H1 (cell line): ENCODE results near the gene THEMIS. TPM values are rescaled to one million over a fixed set of nuclear protein-coding genes. Genes with fewer than 3 reads are reported as not detected.

Experiments used
- CTCF ChIA-PET: fragments of 300-600 bp; sonication (Branson Sonifier 250); formaldehyde crosslinking; loops from one replicate; lab custom pipeline; 2021; ENCODE audit not compliant: partially characterized antibody; lab: Charles Lee
- POLR2A ChIA-PET: fragments of 300-600 bp; sonication (Branson Sonifier 250); formaldehyde crosslinking; loops from one replicate; lab custom pipeline; 2021; ENCODE audit warnings: inconsistent platforms; ENCODE audit not compliant: partially characterized antibody; lab: Charles Lee
- DNase-seq, 2 experiments: peaks; one replicate each; pipeline versions ENCODE4 v3.0.0 to v3.0.0-alpha.2; 2010 to 2022; ENCODE audit warnings: low spot score in 2 of 2, low read depth in 1 of 2, mixed read lengths in 1 of 2
- FAIRE-seq: peaks from 2 replicates; lab custom pipeline; 2011; peaks lifted over from hg19 to GRCh38; lab: Jason Lieb, UNC
- H2AFZ ChIP-seq: 2 replicates; pipeline ENCODE4 v1.8.1; 2012; ENCODE audit warnings: low read length, inconsistent platforms
- H2AK5ac ChIP-seq: 2 replicates; pipeline ENCODE4 v1.6.1; 2013; ENCODE audit warnings: low read depth, low read length
- H2BK120ac ChIP-seq: replicated peaks from 2 replicates; pipeline ENCODE3; 2013; ENCODE audit warnings: low read depth, low read length, inconsistent platforms
- H2BK12ac ChIP-seq: 2 replicates; pipeline ENCODE4 v1.6.1; 2013; ENCODE audit warnings: low read depth, low read length
- H2BK15ac ChIP-seq: 2 replicates; pipeline ENCODE4 v1.6.1; 2013; ENCODE audit warnings: low read length
- H2BK20ac ChIP-seq: 2 replicates; pipeline ENCODE4 v1.6.1; 2013; ENCODE audit warnings: low read length
- H2BK5ac ChIP-seq: 2 replicates; pipeline ENCODE4 v1.6.1; 2013; ENCODE audit warnings: low read depth, low read length
- H3K14ac ChIP-seq: 2 replicates; pipeline ENCODE4 v1.6.1; 2013; ENCODE audit warnings: inconsistent platforms; ENCODE audit not compliant: insufficient read length
- H3K18ac ChIP-seq: 2 replicates; pipeline ENCODE4 v1.6.1; 2013; ENCODE audit warnings: low read length; ENCODE audit errors: extremely low read depth
- H3K23ac ChIP-seq: 2 replicates; pipeline ENCODE4 v1.6.1; 2013; ENCODE audit warnings: inconsistent platforms; ENCODE audit not compliant: insufficient read length
- H3K23me2 ChIP-seq: 2 replicates; pipeline ENCODE4 v1.6.1; 2013; ENCODE audit warnings: low read depth, low read length
- H3K27ac ChIP-seq: 2 replicates; pipeline ENCODE4 v1.6.1; 2011; ENCODE audit warnings: low read depth, low read length, inconsistent platforms
- H3K27me3 ChIP-seq, 4 experiments: replicated peaks in 1 of 4; 1 replicate in 1 of 4; 2 replicates in 3 of 4; pipeline versions ENCODE4 v1.6.1 to v1.8.1; 2011 to 2013; ENCODE audit warnings: low read length in 3 of 4, mild to moderate bottlenecking in 3 of 4, inconsistent platforms in 2 of 4, mixed read lengths in 2 of 4, moderate library complexity in 1 of 4; ENCODE audit not compliant: control insufficient read depth in 3 of 4, insufficient read depth in 3 of 4; ENCODE audit errors: extremely low read depth in 1 of 4
- H3K36me3 ChIP-seq, 4 experiments: 2 replicates each; pipeline versions ENCODE4 v1.6.1 to v1.8.1; 2011 to 2013; ENCODE audit warnings: mild to moderate bottlenecking in 4 of 4, low read length in 3 of 4, moderate library complexity in 2 of 4, control low read depth in 1 of 4, inconsistent platforms in 1 of 4; ENCODE audit not compliant: insufficient read depth in 4 of 4, control insufficient read depth in 2 of 4
- H3K4ac ChIP-seq: replicated peaks from 2 replicates; pipeline ENCODE3; 2013; ENCODE audit warnings: low read length, low read depth, mixed read lengths, inconsistent platforms; ENCODE audit not compliant: insufficient read length
- H3K4me1 ChIP-seq, 4 experiments: replicated peaks in 1 of 4; 1 replicate in 1 of 4; 2 replicates in 3 of 4; pipeline versions ENCODE4 v1.6.1 to v1.8.1; 2011 to 2013; ENCODE audit warnings: low read length in 3 of 4, inconsistent platforms in 2 of 4, mixed read lengths in 1 of 4; ENCODE audit not compliant: insufficient read depth in 4 of 4, control insufficient read depth in 3 of 4
- H3K4me2 ChIP-seq, 2 experiments: 2 replicates each; pipeline versions ENCODE4 v1.6.1 to v1.8.1; 2011 to 2013; ENCODE audit warnings: low read depth in 2 of 2, low read length in 2 of 2, control low read depth in 1 of 2, inconsistent platforms in 1 of 2, mild to moderate bottlenecking in 1 of 2; ENCODE audit not compliant: insufficient read depth in 1 of 2
- H3K4me3 ChIP-seq, 4 experiments: fragments of 200-600, 300-600 bp in 1 of 4; sonication (generic), shearing (Covaris generic), sonication (Bioruptor Twin) in 1 of 4; 2 replicates each; pipeline versions ENCODE4 v1.5.1 to v1.8.1; 2011 to 2016; ENCODE audit warnings: low read length in 4 of 4, low read depth in 3 of 4, control low read depth in 2 of 4, inconsistent platforms in 2 of 4, mild to moderate bottlenecking in 2 of 4, mixed read lengths in 1 of 4, moderate library complexity in 1 of 4; ENCODE audit not compliant: insufficient read depth in 2 of 4; ENCODE audit errors: extremely low read depth in 1 of 4
- H3K56ac ChIP-seq: replicated peaks from 2 replicates; pipeline ENCODE3; 2013; ENCODE audit warnings: low read depth, mild to moderate bottlenecking, mixed read lengths, low read length, inconsistent platforms; ENCODE audit not compliant: insufficient read length
- H3K79me1 ChIP-seq: 2 replicates; pipeline ENCODE4 v1.6.1; 2013; ENCODE audit warnings: low read depth, low read length, control low read depth
- H3K79me2 ChIP-seq, 2 experiments: 2 replicates each; pipeline versions ENCODE4 v1.6.1 to v1.8.1; 2012 to 2013; ENCODE audit warnings: low read length in 2 of 2, mild to moderate bottlenecking in 2 of 2, inconsistent platforms in 1 of 2; ENCODE audit not compliant: insufficient read depth in 2 of 2, control insufficient read depth in 1 of 2
- H3K9ac ChIP-seq, 4 experiments: replicated peaks in 1 of 4; 1 replicate in 1 of 4; 2 replicates in 3 of 4; pipeline versions ENCODE4 v1.6.1 to v1.8.1; 2011 to 2013; ENCODE audit warnings: low read depth in 3 of 4, low read length in 3 of 4, control low read depth in 2 of 4, mild to moderate bottlenecking in 2 of 4, moderate library complexity in 2 of 4, inconsistent platforms in 1 of 4; ENCODE audit errors: extremely low read depth in 1 of 4
- H3K9me3 ChIP-seq, 2 experiments: 2 replicates each; pipeline versions ENCODE4 v1.6.1 to v1.8.1; 2012 to 2013; ENCODE audit warnings: mild to moderate bottlenecking in 2 of 2, moderate library complexity in 2 of 2, control low read depth in 1 of 2, inconsistent platforms in 1 of 2, low read depth in 1 of 2, low read length in 1 of 2, mixed read lengths in 1 of 2; ENCODE audit not compliant: insufficient read depth in 2 of 2
- H4K20me1 ChIP-seq, 2 experiments: replicated peaks in 1 of 2; 2 replicates each; pipeline versions ENCODE3 to v1.8.1; 2011 to 2013; ENCODE audit warnings: inconsistent platforms in 2 of 2, low read length in 2 of 2, mild to moderate bottlenecking in 1 of 2; ENCODE audit not compliant: insufficient read depth in 2 of 2, control insufficient read depth in 1 of 2
- H4K5ac ChIP-seq: 2 replicates; pipeline ENCODE4 v1.6.1; 2013; ENCODE audit warnings: low read length, low read depth, mixed read lengths, inconsistent platforms; ENCODE audit not compliant: insufficient read length
- H4K8ac ChIP-seq: 2 replicates; pipeline ENCODE4 v1.8.0; 2013; ENCODE audit warnings: mild to moderate bottlenecking, moderate library complexity, low read length, inconsistent platforms; ENCODE audit not compliant: insufficient read depth; ENCODE audit errors: extremely low read depth
- H4K91ac ChIP-seq: replicated peaks from 2 replicates; pipeline ENCODE3; 2013; ENCODE audit warnings: low read length, mixed read lengths, inconsistent platforms; ENCODE audit not compliant: insufficient read length
- ASH2L ChIP-seq: fragments of 200-600, 300-600 bp; sonication (generic); IDR thresholded peaks from one replicate; pipeline ENCODE4 v1.7.1; 2017; ENCODE audit warnings: low read length
- MAX ChIP-seq: IDR thresholded peaks from 2 replicates; pipeline ENCODE4 v1.6.1; 2012; ENCODE audit warnings: inconsistent platforms
- WGBS, 2 experiments: shearing (Covaris generic) in 1 of 2; methylation state at CpG; one replicate each; pipeline versions ENCODE4 v1.1.6 to v1.1.7; 2013 to 2015; ENCODE audit warnings: low lambda C conversion rate in 2 of 2, mixed read lengths in 2 of 2, inconsistent platforms in 1 of 2, low coverage in 1 of 2, missing lambda C conversion rate in 1 of 2; ENCODE audit not compliant: insufficient replicate concordance in 2 of 2, insufficient coverage in 1 of 2, insufficient read length in 1 of 2; ENCODE audit errors: extremely low coverage in 1 of 2, missing lambda C conversion rate in 1 of 2; 5-methylcytosine and 5-hydroxymethylcytosine counted together
- polyA plus RNA-seq, 7 experiments: library from polyadenylated mRNA; depleted of rRNA in 3 of 7; stranded (reverse) in 5 of 7; unstranded in 2 of 7; fragments of >200 nt in 5 of 7; fragments of 200-250 nt in 2 of 7; gene quantifications; 1 replicate in 5 of 7; 2 replicates in 1 of 7; 4 replicates in 1 of 7; pipeline versions ENCODE4 v1.2.1 to v1.2.3, GENCODE V29; 2011 to 2013; ENCODE audit warnings: missing spikeins in 2 of 7, mixed read lengths in 2 of 7
- total RNA-seq: library from RNA; stranded (reverse); fragmentation: NEBNext Ultra II Directional; extraction: Animal tissue kit (Norgen Biotek cat#: 25700); gene quantifications from 2 replicates; pipeline ENCODE4 v1.2.1, GENCODE V29; 2021

THEMIS gene
- total and polyA plus RNA-seq, 2 of the 8 experiments (the other 6 are each of a cell fraction or from before 2014, with no cell fraction given) = not detected

GRCh38 chr6:127949251-127949650 lies 48.4 kb upstream of the THEMIS start:
- POLR2A ChIA-PET = no interaction called here
- no peak overlapping the region for H2BK15ac ChIP-seq
- FAIRE-seq (no peak), DNase-seq (no peak)
- no peaks in the 10 kb centered on the region for H3K23me2 ChIP-seq
- H2AK5ac ChIP-seq = no peak overlapping the region
- H2AFZ ChIP-seq = no peak overlapping the region
- H3K4me3 ChIP-seq = no peak overlapping the region
- H3K4me2 ChIP-seq = no peak overlapping the region
- no peak overlapping the region for H3K56ac ChIP-seq
- no peaks in the 10 kb centered on the region for H3K4me1 ChIP-seq
- H3K79me1 ChIP-seq = no peaks in the 10 kb centered on the region
- no peak overlapping the region for H3K9ac ChIP-seq
- CTCF ChIA-PET = interaction anchor here (0.7 kb wide), 1 partner anchor 54 kb away, joined by 3 read pairs; no protein-coding TSS in a partner anchor
- H2BK120ac ChIP-seq = no peak overlapping the region
- peaks cover 0 to 1% (median 0%) of the 10 kb centered on the region in 4 experiments; a peak in 2 of 7 replicates for H3K27me3 ChIP-seq
- H3K79me2 ChIP-seq = no peaks in the 10 kb centered on the region
- no peak overlapping the region for H2BK12ac ChIP-seq
- H3K18ac ChIP-seq = no peak overlapping the region
- H3K23ac ChIP-seq = no peak overlapping the region
- no peak overlapping the region for H4K91ac ChIP-seq
- H3K27ac ChIP-seq = no peak overlapping the region
- 96% methylated on average over 3 of the region's 3 CpGs; no CpG with 5 or more reads in 1 of the 2 experiments for WGBS, 2 experiments
- no peak overlapping the region for H4K5ac ChIP-seq
- no peaks in the 10 kb centered on the region for H4K20me1 ChIP-seq
- H2BK20ac ChIP-seq = no peak overlapping the region
- H3K4ac ChIP-seq = no peak overlapping the region
- no peaks in the 10 kb centered on the region for H3K9me3 ChIP-seq
- no peaks in the 10 kb centered on the region for H3K36me3 ChIP-seq
- no peak overlapping the region for H2BK5ac ChIP-seq
- no peak overlapping the region for H4K8ac ChIP-seq
- H3K14ac ChIP-seq = no peak overlapping the region
- TF ChIP-seq ASH2L (no peak), MAX (no peak)
